BLaER1 treated with 17β-estradiol and CSF1 and Interleukin-3, amounts not matched to agents 10 nM and 100 nM (cell line): Measurements from ENCODE around the gene TBC1D9.

Source experiments
- H3K27ac ChIP-seq, 11 experiments: shearing (Covaris generic); formaldehyde crosslinking; 2 replicates each; pipeline ENCODE4 v1.8.1; 2022
- H3K27me3 ChIP-seq, 11 experiments: shearing (Covaris generic); formaldehyde crosslinking; 2 replicates each; pipeline ENCODE4 v1.8.1; 2022
- H3K36me3 ChIP-seq, 11 experiments: shearing (Covaris generic); formaldehyde crosslinking; 2 replicates each; pipeline ENCODE4 v1.8.1; 2022
- H3K4me1 ChIP-seq, 10 experiments: shearing (Covaris generic); formaldehyde crosslinking; 2 replicates each; pipeline ENCODE4 v1.8.1; 2022
- H3K4me2 ChIP-seq, 11 experiments: shearing (Covaris generic); formaldehyde crosslinking; 2 replicates each; pipeline ENCODE4 v1.8.1; 2022
- H3K4me3 ChIP-seq, 10 experiments: shearing (Covaris generic); formaldehyde crosslinking; 2 replicates each; pipeline ENCODE4 v1.8.1; 2022
- H3K9ac ChIP-seq, 11 experiments: shearing (Covaris generic); formaldehyde crosslinking; 2 replicates each; pipeline ENCODE4 v1.8.1; 2022
- H3K9me3 ChIP-seq, 11 experiments: shearing (Covaris generic); formaldehyde crosslinking; replicated peaks in 1 of 11; 2 replicates each; pipeline ENCODE4 v1.8.1; 2022
- H4K20me1 ChIP-seq, 11 experiments: shearing (Covaris generic); formaldehyde crosslinking; 2 replicates each; pipeline ENCODE4 v1.8.1; 2022
- Cebpa-rat ChIP-seq, 11 experiments: shearing (Covaris generic); IDR thresholded peaks; 2 replicates each; pipeline ENCODE4 v1.8.1; 2022

The TBC1D9 gene

GRCh38 chr4:140571620-140572019 is 184.6 kb downstream of the TBC1D9 start:
- Histone ChIP-seq H3K27me3 (peaks cover 11 to 23% (median 20%) of the 10 kb centered on the region in 11 experiments; a peak in 20 of 22 replicates), H3K4me3 (no peak overlapping the region), H3K4me1 (peaks cover 10 to 17% (median 13%) of the 10 kb centered on the region in 10 experiments), H4K20me1 (no peaks in the 10 kb centered on the region), H3K9me3 (peaks cover 13 to 27% (median 20%) of the 10 kb centered on the region in 11 experiments), H3K27ac (no peak overlapping the region), H3K9ac (no peak overlapping the region), H3K36me3 (no peaks in the 10 kb centered on the region), H3K4me2 (no peak overlapping the region)
- TF ChIP-seq Cebpa-rat (IDR thresholded peaks at IDR 0.05) = no peak
